Measurements from ENCODE around the gene TBCD. TPM values are rescaled to one million over a fixed set of nuclear protein-coding genes. Genes with fewer than 3 reads are reported as not detected.

Gene TBCD
- total and polyA plus RNA-seq, 9 of the 15 experiments (the other 6 are each of a cell fraction or from before 2014, with no cell fraction given), result 8.9 to 98.5 (median 28.0) TPM

DNA sequence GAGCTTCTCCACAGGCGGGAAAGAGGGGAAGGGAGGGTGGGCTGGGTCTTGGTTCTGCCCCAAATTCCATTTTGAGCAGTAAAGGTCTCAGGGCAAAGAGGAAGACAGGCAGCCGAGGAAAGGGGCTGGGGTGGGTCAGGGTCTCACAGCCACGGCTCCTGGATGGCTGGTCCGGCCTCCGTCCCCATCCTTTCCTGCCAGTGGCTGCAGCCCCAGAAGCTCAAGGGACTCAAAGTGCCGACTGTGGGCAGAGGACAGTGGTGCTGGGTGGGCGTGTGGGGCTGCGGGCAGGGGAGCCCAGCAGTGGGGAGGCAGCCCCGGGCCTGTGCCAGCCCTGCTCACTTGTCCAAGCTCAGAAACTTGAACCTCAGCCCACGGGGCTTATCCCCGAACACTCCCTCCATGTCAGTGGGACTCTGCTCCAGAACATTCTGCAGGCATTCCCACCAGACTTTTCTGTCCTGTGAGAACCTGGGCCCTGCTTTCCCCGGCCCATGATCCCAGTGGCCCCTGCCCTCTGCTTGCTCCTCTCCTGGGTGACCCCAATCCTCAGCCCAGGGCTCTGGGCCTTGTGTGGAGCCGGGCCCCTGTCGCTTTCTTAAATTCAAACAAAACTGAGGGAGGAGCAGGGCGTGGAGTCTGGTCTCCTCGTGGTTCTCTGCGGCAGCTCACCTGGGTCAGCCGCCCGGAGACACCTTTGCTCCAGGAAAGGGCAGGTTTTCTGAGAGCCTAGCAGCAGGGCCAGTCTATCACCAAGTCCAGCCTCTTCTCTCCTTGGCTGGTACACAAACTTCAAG, 209.7 kb downstream of the TBCD start:
- Histone ChIP-seq H3K4me1 (replicated peaks in 1 of 2; ENCODE audit: control insufficient read depth in 2 of 2, insufficient read depth in 2 of 2, low read length in 2 of 2) (peaks cover 0 to 22% of the 10 kb centered on the region in 2 experiments; a peak in 1 of 5 replicates), H3K9ac (ENCODE audit: insufficient read depth in 1 of 2, low read depth in 2 of 2, low read length in 2 of 2) (no peak overlapping the region), H3K4me3 (no peak overlapping the region), H3K36me3 (ENCODE audit: control insufficient read depth, insufficient read depth, low read length) (peaks cover 6% of the 10 kb centered on the region; the same call in 2 of the 3 replicates), H2AFZ (ENCODE audit: low read depth, low read length) (no peak overlapping the region), H3K9me3 (replicated peaks; ENCODE audit: control insufficient read depth, insufficient read depth, low read depth, low read length) (peaks cover 4% of the 10 kb centered on the region), H3K27me3 (ENCODE audit: control insufficient read depth in 2 of 2, insufficient read depth in 2 of 2, low read length in 2 of 2) (no peaks in the 10 kb centered on the region), H3K79me2 (ENCODE audit: control insufficient read depth, insufficient read depth, low read length) (no peaks in the 10 kb centered on the region), H4K20me1 (replicated peaks; ENCODE audit: control insufficient read depth, insufficient read depth, low read length) (no peaks in the 10 kb centered on the region), H3K4me2 (ENCODE audit: insufficient read depth, low read length) (no peak overlapping the region), H3K27ac (ENCODE audit: extremely low read depth, low read depth, low read length) (no peak overlapping the region), H3K9me1 (ENCODE audit: control insufficient read depth, insufficient read depth, low read length) (no peaks in the 10 kb centered on the region)
- BruUV-seq (replicated peaks), result no TSS peak
- no peak for ATAC-seq
- 80% methylated on average over 10 of the region's 19 CpGs for WGBS (ENCODE audit: insufficient coverage, low coverage, missing lambda C conversion rate)
- in situ Hi-C loops (cut with MboI), result no loop called here
- TF ChIP-seq PHTF2 (CRISPR knock-in tag; IDR thresholded peaks at IDR 0.05), result no peak
- TF ChIP-seq THAP7 (CRISPR knock-in tag; IDR thresholded peaks at IDR 0.05), result no peak
- no peak for TF ChIP-seq PYGO2 (tag; IDR thresholded peaks at IDR 0.05)
- no peak for TF ChIP-seq GABPB2 (CRISPR knock-in tag; conservative IDR thresholded peaks at IDR 0.05)
- TF ChIP-seq RCOR1 (IDR thresholded peaks at IDR 0.05; ENCODE audit: borderline replicate concordance in 1 of 2, low read depth in 2 of 2, low read length in 2 of 2), result no peak
- TF ChIP-seq, protein P1, sequence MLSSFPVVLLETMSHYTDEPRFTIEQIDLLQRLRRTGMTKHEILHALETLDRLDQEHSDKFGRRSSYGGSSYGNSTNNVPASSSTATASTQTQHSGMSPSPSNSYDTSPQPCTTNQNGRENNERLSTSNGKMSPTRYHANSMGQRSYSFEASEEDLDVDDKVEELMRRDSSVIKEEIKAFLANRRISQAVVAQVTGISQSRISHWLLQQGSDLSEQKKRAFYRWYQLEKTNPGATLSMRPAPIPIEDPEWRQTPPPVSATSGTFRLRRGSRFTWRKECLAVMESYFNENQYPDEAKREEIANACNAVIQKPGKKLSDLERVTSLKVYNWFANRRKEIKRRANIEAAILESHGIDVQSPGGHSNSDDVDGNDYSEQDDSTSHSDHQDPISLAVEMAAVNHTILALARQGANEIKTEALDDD (IDR thresholded peaks at IDR 0.05), result no peak
- TF ChIP-seq NR4A1 (CRISPR knock-in tag; IDR thresholded peaks at IDR 0.05), result no peak
- no peak for TF ChIP-seq NR4A1 (tag; IDR thresholded peaks at IDR 0.05)
- TF ChIP-seq ZBTB8A (IDR thresholded peaks at IDR 0.05; ENCODE audit: partially characterized antibody), result no peak
- no peak for TF ChIP-seq SMARCC2 (IDR thresholded peaks at IDR 0.05; ENCODE audit: low read depth)
- no peak for TF ChIP-seq KAT2B (IDR thresholded peaks at IDR 0.05; ENCODE audit: low read depth, low read length)
- TF ChIP-seq MCM2 (IDR thresholded peaks at IDR 0.05; ENCODE audit: low read depth), result no peak
- TF ChIP-seq DPF2 (IDR thresholded peaks at IDR 0.05), result no peak
- TF ChIP-seq KLF1 (tag; IDR thresholded peaks at IDR 0.05), result no peak
- TF ChIP-seq CBFA2T2 (conservative IDR thresholded peaks at IDR 0.05), result no peak
- intact Hi-C loops (cut with micrococcal nuclease), result no loop called here
- CTCF ChIA-PET (ENCODE audit: low intra/inter-chr PET ratio), result no interaction called here
- FAIRE-seq, result no peak
- POLR2A ChIA-PET, result no interaction called here
- no peak for DNase-seq (ENCODE audit: extremely low read depth in 1 of 4, low spot score in 3 of 4)
